ENCODE measurements around the gene TMEM247. TPM values are rescaled to one million over a fixed set of nuclear protein-coding genes. Genes with fewer than 3 reads are reported as not detected.
A peak's percentile ranks its signal among the peaks of the same experiment; 100 is the strongest.

The TMEM247 gene
- total RNA-seq, 1 donor from 2014 or later = not detected

GRCh38 chr2:46441838-46442712 lies 37.3 kb upstream of the TMEM247 start:
- H3K27me3 ChIP-seq (ENCODE audit: control insufficient read depth, insufficient read depth, low read length) = no peaks in the 10 kb centered on the region
- FAIRE-seq = no peak

GRCh38 chr2:46444732-46445131 lies 34.6 kb upstream of the TMEM247 start:
- no peaks in the 10 kb centered on the region for H3K36me3 ChIP-seq (ENCODE audit: control insufficient read depth, insufficient read depth, low read length)
- no peak overlapping the region for H3K4me3 ChIP-seq (ENCODE audit: low read depth, low read length)
- no peaks in the 10 kb centered on the region for H3K27me3 ChIP-seq (ENCODE audit: control insufficient read depth, insufficient read depth, low read length)
- no peak for FAIRE-seq
- DNase-seq (ENCODE audit: low read depth) = no peak
- no peak for TF ChIP-seq CTCF (IDR thresholded peaks at IDR 0.05; ENCODE audit: insufficient read depth, low read length, severe bottlenecking)

More at GRCh38 chr2:46441838-46442712, 37.3 kb upstream of the TMEM247 start:
- no peak for TF ChIP-seq CTCF (IDR thresholded peaks at IDR 0.05; ENCODE audit: insufficient read depth, low read length, severe bottlenecking)
- no peak overlapping the region for H3K4me3 ChIP-seq (ENCODE audit: low read depth, low read length)
- no peaks in the 10 kb centered on the region for H3K36me3 ChIP-seq (ENCODE audit: control insufficient read depth, insufficient read depth, low read length)
- no peak for DNase-seq (ENCODE audit: low read depth)

GRCh38 chr2:46445556-46445955 lies 33.8 kb upstream of the TMEM247 start:
- FAIRE-seq = no peak
- H3K4me3 ChIP-seq (ENCODE audit: low read depth, low read length) = no peak overlapping the region
- TF ChIP-seq CTCF (IDR thresholded peaks at IDR 0.05; ENCODE audit: insufficient read depth, low read length, severe bottlenecking) = no peak
- DNase-seq (ENCODE audit: low read depth) = no peak
- no peaks in the 10 kb centered on the region for H3K27me3 ChIP-seq (ENCODE audit: control insufficient read depth, insufficient read depth, low read length)
- H3K36me3 ChIP-seq (ENCODE audit: control insufficient read depth, insufficient read depth, low read length) = no peaks in the 10 kb centered on the region

- H3K4me3 ChIP-seq (ENCODE audit: low read depth, low read length) = no peak overlapping the region
- no peak for FAIRE-seq
- no peaks in the 10 kb centered on the region for H3K27me3 ChIP-seq (ENCODE audit: control insufficient read depth, insufficient read depth, low read length)
- no peak for TF ChIP-seq CTCF (IDR thresholded peaks at IDR 0.05; ENCODE audit: insufficient read depth, low read length, severe bottlenecking)
- DNase-seq (ENCODE audit: low read depth) = peak; percentile 19
- no peaks in the 10 kb centered on the region for H3K36me3 ChIP-seq (ENCODE audit: control insufficient read depth, insufficient read depth, low read length)
Observed at GRCh38 chr2:46446871-46447568, 32.3 kb upstream of the TMEM247 start.

- no peak for TF ChIP-seq CTCF (IDR thresholded peaks at IDR 0.05; ENCODE audit: insufficient read depth, low read length, severe bottlenecking)
- no peaks in the 10 kb centered on the region for H3K27me3 ChIP-seq (ENCODE audit: control insufficient read depth, insufficient read depth, low read length)
- DNase-seq (ENCODE audit: low read depth) (no peak), FAIRE-seq (no peak)
- H3K4me3 ChIP-seq (ENCODE audit: low read depth, low read length) = no peak overlapping the region
- no peaks in the 10 kb centered on the region for H3K36me3 ChIP-seq (ENCODE audit: control insufficient read depth, insufficient read depth, low read length)
Observed at GRCh38 chr2:46447649-46448048, 31.7 kb upstream of the TMEM247 start.
